Right cardiac atrium (tissue), 5 donors: ENCODE measurements around the gene IL18. TPM values are rescaled to one million over a fixed set of nuclear protein-coding genes. Genes with fewer than 3 reads are reported as not detected.
"Not testable (repeated sequence)": the region's sequence is repeated elsewhere in the genome, so short reads cannot be mapped to it uniquely, and the experiment has no call there.

Source experiments
- ATAC-seq, 2 donors: fragments of 200-7000 bp; cut with Tn5 transposase; one replicate each; pipeline versions ENCODE4 v1.8.0 to v1.9.1; 2020; ENCODE audit warnings: moderate library complexity in 2 of 2, mild to moderate bottlenecking in 1 of 2
- DNase-seq, 3 donors: peaks; one replicate each; pipeline ENCODE4 v3.0.0-alpha.2; 2020
- H3K27ac ChIP-seq: one replicate; pipeline ENCODE4 v1.5.1; 2013; ENCODE audit warnings: mild to moderate bottlenecking, low read length, control low read depth, moderate library complexity
- H3K27me3 ChIP-seq: one replicate; pipeline ENCODE4 v1.6.1; 2013; ENCODE audit not compliant: control insufficient read depth, insufficient read depth
- H3K4me1 ChIP-seq: one replicate; pipeline ENCODE4 v1.6.1; 2013; ENCODE audit warnings: low read length; ENCODE audit not compliant: control insufficient read depth, insufficient read depth
- H3K4me3 ChIP-seq: one replicate; pipeline ENCODE4 v1.5.1; 2013; ENCODE audit warnings: low read length, control low read depth
- H3K9me3 ChIP-seq: one replicate; pipeline ENCODE4 v1.6.1; 2013; ENCODE audit warnings: low read length; ENCODE audit not compliant: control insufficient read depth
- WGBS: extraction: QIAGEN DNeasy Blood & Tissue Kit; methylation state at CpG from one replicate; pipeline ENCODE4 v1.1.7; 2013; 5-methylcytosine and 5-hydroxymethylcytosine counted together
- intact Hi-C, 4 donors: fragments of 100-400 bp; cut with DNase I; formaldehyde crosslinking; loops; one replicate each; pipeline versions ENCODE4 v1.11.0 to v1.14.0; 2022 to 2023
- polyA plus RNA-seq: library from polyadenylated mRNA; stranded (reverse); fragments of 200-250 nt; gene quantifications from one replicate; pipeline ENCODE4 v1.2.3, GENCODE V29; 2013
- total RNA-seq, 4 donors: library from RNA; stranded (reverse); fragmentation: NEBNext Ultra II Directional; extraction: Animal tissue kit (Norgen Biotek cat#: 25700); gene quantifications; one replicate each; pipeline ENCODE4 v1.2.1, GENCODE V29; 2021
- donor health status: healthy with polysubstance abuse.
- donor health status: DM: no; HTN: yes; CAD: no.
- donor health status: DM: no; HTN: no; CAD: no.
- donor health status: DM: no; HTN: yes; CAD: no; lungs with severe emphysema.
- donor health status: DM: yes; HTN: yes; CAD: no.

Gene IL18
- total and polyA plus RNA-seq, 5 donors: 2.9 to 4.9 (median 4.2) TPM

GRCh38 chr11:112172362-112172994, 8.6 kb upstream of the IL18 start:
- WGBS: 57% methylated on average over 2 of the region's 2 CpGs
- DNase-seq (no peak), ATAC-seq (no peak)
- no peak overlapping the region for H3K4me3 ChIP-seq
- no peak overlapping the region for H3K27ac ChIP-seq
- intact Hi-C loops: loop anchor here in 1 of 4 donors (10.0 kb wide), 1 partner anchor 58 kb away; no protein-coding TSS in a partner anchor
- no peaks in the 10 kb centered on the region for H3K4me1 ChIP-seq
- H3K9me3 ChIP-seq: no peaks in the 10 kb centered on the region
- H3K27me3 ChIP-seq: no peaks in the 10 kb centered on the region

GRCh38 chr11:112167145-112167544, 3.3 kb upstream of the IL18 start, which contains the start of gene TEX12:
Gene TEX12 (plus strand): TSS chr11:112167372. CDS start chr11:112169269, 1,897 bp downstream.
- ATAC-seq (peak; percentile 13 to 23), DNase-seq (peak in 1 of 3 donors; percentile 41)
- Histone ChIP-seq H3K4me3 (no peak within 1 kb of the TSS), H3K9me3 (no peaks in the 10 kb centered on the region), H3K27me3 (no peaks in the 10 kb centered on the region), H3K4me1 (no peaks in the 10 kb centered on the region), H3K27ac (no peak within 1 kb of the TSS)
- 76% methylated on average over 25 of the region's 25 CpGs for WGBS
- intact Hi-C loops: no loop called here

GRCh38 chr11:112166562-112166961, 2.7 kb upstream of the IL18 start:
- intact Hi-C loops: no loop called here
- Histone ChIP-seq H3K4me3 (no peak overlapping the region), H3K27me3 (no peaks in the 10 kb centered on the region), H3K27ac (no peak overlapping the region), H3K9me3 (no peaks in the 10 kb centered on the region), H3K4me1 (no peaks in the 10 kb centered on the region)
- 60% methylated on average over 8 of the region's 8 CpGs for WGBS
- DNase-seq: no peak
- ATAC-seq: no peak

GRCh38 chr11:112165049-112165448, 1.2 kb upstream of the IL18 start:
- H3K4me3 ChIP-seq: no peak overlapping the region
- H3K27me3 ChIP-seq: no peaks in the 10 kb centered on the region
- no peaks in the 10 kb centered on the region for H3K4me1 ChIP-seq
- DNase-seq: no peak
- H3K27ac ChIP-seq: no peak overlapping the region
- ATAC-seq: no peak
- WGBS: 47% methylated on average over 3 of the region's 3 CpGs
- intact Hi-C loops: no loop called here
- H3K9me3 ChIP-seq: no peaks in the 10 kb centered on the region

GRCh38 chr11:112162761-112163546, 940 bp downstream of the IL18 start:
- no peaks in the 10 kb centered on the region for H3K27me3 ChIP-seq
- DNase-seq (no peak), ATAC-seq (no peak)
- intact Hi-C loops: no loop called here
- H3K27ac ChIP-seq: no peak overlapping the region
- H3K9me3 ChIP-seq: no peaks in the 10 kb centered on the region
- H3K4me1 ChIP-seq: no peaks in the 10 kb centered on the region
- H3K4me3 ChIP-seq: no peak overlapping the region
- WGBS: 86% methylated on average over 6 of the region's 6 CpGs

- DNase-seq, H3K4me3 ChIP-seq, H3K27ac ChIP-seq, H3K4me1 ChIP-seq, H3K9me3 ChIP-seq, ATAC-seq, H3K27me3 ChIP-seq, intact Hi-C loops: not testable (repeated sequence)
- WGBS: 97% methylated on average over 1 of the region's 1 CpG
Measured at GRCh38 chr11:112162200-112162599, 1.7 kb downstream of the IL18 start.

GRCh38 chr11:112161012-112161411, 2.9 kb downstream of the IL18 start:
- no peak overlapping the region for H3K4me3 ChIP-seq

GRCh38 chr11:112160091-112160848, 3.6 kb downstream of the IL18 start:
- H3K4me1 ChIP-seq: peaks cover 2% of the 10 kb centered on the region

More at GRCh38 chr11:112161012-112161411, 2.9 kb downstream of the IL18 start:
- H3K9me3 ChIP-seq: no peaks in the 10 kb centered on the region
- 66% methylated on average over 1 of the region's 1 CpG for WGBS
- ATAC-seq: no peak
- DNase-seq: no peak
- no peaks in the 10 kb centered on the region for H3K27me3 ChIP-seq
- no peak overlapping the region for H3K27ac ChIP-seq
- intact Hi-C loops: no loop called here
- peaks cover 2% of the 10 kb centered on the region for H3K4me1 ChIP-seq

GRCh38 chr11:112159098-112160065, 4.5 kb downstream of the IL18 start:
- Histone ChIP-seq H3K9me3 (no peaks in the 10 kb centered on the region), H3K4me3 (no peak overlapping the region), H3K27me3 (no peaks in the 10 kb centered on the region), H3K4me1 (peaks cover 2% of the 10 kb centered on the region), H3K27ac (no peak overlapping the region)
- intact Hi-C loops: no loop called here
- 79% methylated on average over 7 of the region's 7 CpGs for WGBS
- ATAC-seq (no peak), DNase-seq (no peak)

More at GRCh38 chr11:112160091-112160848, 3.6 kb downstream of the IL18 start:
- Histone ChIP-seq H3K27ac (no peak overlapping the region), H3K27me3 (no peaks in the 10 kb centered on the region), H3K4me3 (no peak overlapping the region), H3K9me3 (no peaks in the 10 kb centered on the region)
- no peak for DNase-seq
- 47% methylated on average over 2 of the region's 2 CpGs for WGBS
- intact Hi-C loops: no loop called here
- ATAC-seq: no peak
